Neural cell (in vitro differentiated cells): ENCODE results near the gene SOX12. TPM values are rescaled to one million over a fixed set of nuclear protein-coding genes. Genes with fewer than 3 reads are reported as not detected.

Experiments used
- H2AFZ ChIP-seq: fragments of 200-600, 300-800 bp; sonication (generic), shearing (Covaris generic); 2 replicates; pipeline ENCODE4 v1.6.0; 2014; ENCODE audit warnings: low read depth, mild to moderate bottlenecking, antibody characterized with exemption, low read length, moderate library complexity
- H3F3A ChIP-seq: fragments of 200-600 bp; shearing (Covaris generic); 2 replicates; pipeline ENCODE4 v1.6.1; 2016; ENCODE audit warnings: mild to moderate bottlenecking, moderate library complexity, mixed read lengths, antibody characterized with exemption, low read length; ENCODE audit not compliant: insufficient read depth, poor library complexity, severe bottlenecking
- H3K27ac ChIP-seq: fragments of 200-600, 300-800 bp; sonication (generic), shearing (Covaris generic); 2 replicates; pipeline ENCODE4 v1.5.1; 2014; ENCODE audit warnings: mild to moderate bottlenecking, low read length, moderate library complexity
- H3K27me3 ChIP-seq: fragments of 300-800, 200-600 bp; sonication (generic), shearing (Covaris generic); 2 replicates; pipeline ENCODE4 v1.6.0; 2014; ENCODE audit warnings: mild to moderate bottlenecking, low read depth, low read length, moderate library complexity; ENCODE audit not compliant: insufficient read depth
- H3K36me3 ChIP-seq: fragments of 300-800, 200-600 bp; sonication (generic), shearing (Covaris generic); 2 replicates; pipeline ENCODE4 v1.5.1; 2014; ENCODE audit warnings: mild to moderate bottlenecking, antibody characterized with exemption, low read length, moderate library complexity; ENCODE audit not compliant: insufficient read depth
- H3K4me2 ChIP-seq: fragments of 300-800, 200-600 bp; sonication (generic), shearing (Covaris generic); 2 replicates; pipeline ENCODE4 v1.6.0; 2014; ENCODE audit warnings: mild to moderate bottlenecking, low read length
- H3K4me3 ChIP-seq: fragments of 300-800, 200-600 bp; sonication (generic), shearing (Covaris generic); 2 replicates; pipeline ENCODE4 v1.5.1; 2014; ENCODE audit warnings: mild to moderate bottlenecking, low read length, moderate library complexity
- H3K79me2 ChIP-seq: fragments of 200-600 bp; shearing (Covaris generic); replicated peaks from 2 replicates; pipeline ENCODE4 v1.6.0; 2014; ENCODE audit warnings: mild to moderate bottlenecking, low read length, moderate library complexity; ENCODE audit not compliant: insufficient read depth
- H3K9ac ChIP-seq: fragments of 300-800, 200-600 bp; sonication (generic), shearing (Covaris generic); 2 replicates; pipeline ENCODE4 v1.6.1; 2016; ENCODE audit warnings: mild to moderate bottlenecking, low read length, mixed read lengths
- H3K9me2 ChIP-seq: fragments of 200-600 bp; shearing (Covaris generic); 2 replicates; pipeline ENCODE4 v1.6.1; 2016; ENCODE audit warnings: mild to moderate bottlenecking, low read length, mixed read lengths; ENCODE audit not compliant: insufficient read depth
- H3K9me3 ChIP-seq: fragments of 200-600, 300-800 bp; sonication (generic), shearing (Covaris generic); 2 replicates; pipeline ENCODE4 v1.6.1; 2016; ENCODE audit warnings: mild to moderate bottlenecking, mixed run types, low read length, moderate library complexity, mixed read lengths
- H4K20me1 ChIP-seq: fragments of 200-600 bp; shearing (Covaris generic); 2 replicates; pipeline ENCODE4 v1.6.1; 2016; ENCODE audit warnings: mild to moderate bottlenecking, mixed run types; ENCODE audit not compliant: insufficient read depth
- EP300 ChIP-seq: fragments of 450-650 bp; conservative IDR thresholded peaks from 2 replicates; pipeline ENCODE4 v1.6.1; 2014; ENCODE audit warnings: antibody characterized with exemption, mild to moderate bottlenecking, moderate library complexity; ENCODE audit not compliant: poor library complexity, severe bottlenecking
- EZH2 ChIP-seq: fragments of 200-600, 300-800 bp; shearing (Covaris generic), sonication (generic); IDR thresholded peaks from 2 replicates; pipeline ENCODE4 v1.6.1; 2014; ENCODE audit warnings: antibody characterized with exemption, low read length, borderline replicate concordance, mild to moderate bottlenecking; ENCODE audit not compliant: insufficient read depth, poor library complexity, severe bottlenecking
- MXI1 ChIP-seq: fragments of 450-650 bp; conservative IDR thresholded peaks from 2 replicates; pipeline ENCODE4 v1.6.1; 2014; ENCODE audit warnings: antibody characterized with exemption, mild to moderate bottlenecking; ENCODE audit not compliant: poor library complexity, severe bottlenecking
- POLR2AphosphoS5 ChIP-seq: IDR thresholded peaks from 2 replicates; pipeline ENCODE4 v1.6.1; 2012
- RAD21 ChIP-seq: fragments of 450-650 bp; conservative IDR thresholded peaks from 2 replicates; pipeline ENCODE4 v1.6.1; 2014; ENCODE audit warnings: antibody characterized with exemption, mild to moderate bottlenecking, moderate library complexity
- REST ChIP-seq: IDR thresholded peaks from 2 replicates; pipeline ENCODE4 v1.6.1; 2012; ENCODE audit warnings: borderline replicate concordance
- SMC3 ChIP-seq: fragments of 450-650 bp; conservative IDR thresholded peaks from 2 replicates; pipeline ENCODE4 v1.6.1; 2014; ENCODE audit warnings: antibody characterized with exemption, mild to moderate bottlenecking, moderate library complexity; ENCODE audit not compliant: poor library complexity
- TAF1 ChIP-seq: IDR thresholded peaks from 2 replicates; pipeline ENCODE4 v1.6.1; 2012; ENCODE audit warnings: low read depth
- polyA plus RNA-seq: library from polyadenylated mRNA; depleted of rRNA; stranded (reverse); fragments of >200 nt; gene quantifications from 2 replicates; pipeline ENCODE4 v1.2.3, GENCODE V29; 2014
- TF ChIP-seq, protein P1 (sequence below): fragments of 450-650 bp; IDR thresholded peaks from 2 replicates; pipeline ENCODE4 v1.5.1; 2014; ENCODE audit warnings: antibody characterized with exemption, mild to moderate bottlenecking, moderate library complexity; ENCODE audit not compliant: poor library complexity, severe bottlenecking

Gene SOX12
- polyA plus RNA-seq, 1 donor from 2014 or later, result 6.8 TPM

- H3K9me2 ChIP-seq, result no peaks in the 10 kb centered on the region
- H3K4me3 ChIP-seq, result no peak overlapping the region
- H3K9me3 ChIP-seq, result no peaks in the 10 kb centered on the region
- H3K9ac ChIP-seq, result no peak overlapping the region
- peaks cover 11% of the 10 kb centered on the region for H3K79me2 ChIP-seq
- H3K36me3 ChIP-seq, result no peaks in the 10 kb centered on the region
- H4K20me1 ChIP-seq, result no peaks in the 10 kb centered on the region
- H3K4me2 ChIP-seq, result no peak overlapping the region
- no peak overlapping the region for H2AFZ ChIP-seq
- H3K27me3 ChIP-seq, result no peaks in the 10 kb centered on the region
- no peaks in the 10 kb centered on the region for H3F3A ChIP-seq
- no peak for TF ChIP-seq MXI1
- TF ChIP-seq REST, result no peak
- no peak for TF ChIP-seq RAD21
- no peak for TF ChIP-seq EZH2
- TF ChIP-seq, protein P1, sequence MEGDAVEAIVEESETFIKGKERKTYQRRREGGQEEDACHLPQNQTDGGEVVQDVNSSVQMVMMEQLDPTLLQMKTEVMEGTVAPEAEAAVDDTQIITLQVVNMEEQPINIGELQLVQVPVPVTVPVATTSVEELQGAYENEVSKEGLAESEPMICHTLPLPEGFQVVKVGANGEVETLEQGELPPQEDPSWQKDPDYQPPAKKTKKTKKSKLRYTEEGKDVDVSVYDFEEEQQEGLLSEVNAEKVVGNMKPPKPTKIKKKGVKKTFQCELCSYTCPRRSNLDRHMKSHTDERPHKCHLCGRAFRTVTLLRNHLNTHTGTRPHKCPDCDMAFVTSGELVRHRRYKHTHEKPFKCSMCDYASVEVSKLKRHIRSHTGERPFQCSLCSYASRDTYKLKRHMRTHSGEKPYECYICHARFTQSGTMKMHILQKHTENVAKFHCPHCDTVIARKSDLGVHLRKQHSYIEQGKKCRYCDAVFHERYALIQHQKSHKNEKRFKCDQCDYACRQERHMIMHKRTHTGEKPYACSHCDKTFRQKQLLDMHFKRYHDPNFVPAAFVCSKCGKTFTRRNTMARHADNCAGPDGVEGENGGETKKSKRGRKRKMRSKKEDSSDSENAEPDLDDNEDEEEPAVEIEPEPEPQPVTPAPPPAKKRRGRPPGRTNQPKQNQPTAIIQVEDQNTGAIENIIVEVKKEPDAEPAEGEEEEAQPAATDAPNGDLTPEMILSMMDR, result no peak
- TF ChIP-seq POLR2AphosphoS5, result no peak
- no peak for TF ChIP-seq TAF1
- no peak for TF ChIP-seq EP300
- no peak for TF ChIP-seq SMC3
- H3K27ac ChIP-seq, result no peak overlapping the region
These were observed 41.2 kb upstream of the SOX12 start for GRCh38 chr20:284172-284571.

GRCh38 chr20:286508-286907 lies 38.8 kb upstream of the SOX12 start:
- Histone ChIP-seq H3K4me2 (no peak overlapping the region), H3K4me3 (no peak overlapping the region), H3K36me3 (no peaks in the 10 kb centered on the region), H3K9me3 (no peaks in the 10 kb centered on the region), H3K27ac (no peak overlapping the region), H3K79me2 (peaks cover 17% of the 10 kb centered on the region), H4K20me1 (no peaks in the 10 kb centered on the region), H2AFZ (no peak overlapping the region), H3K9me2 (no peaks in the 10 kb centered on the region), H3F3A (no peaks in the 10 kb centered on the region), H3K9ac (no peak overlapping the region), H3K27me3 (no peaks in the 10 kb centered on the region)
- TF ChIP-seq SMC3, result no peak
- no peak for TF ChIP-seq EZH2
- TF ChIP-seq EP300, result no peak
- no peak for TF ChIP-seq RAD21
- TF ChIP-seq TAF1, result no peak
- TF ChIP-seq, protein P1, result no peak
- TF ChIP-seq REST, result no peak
- TF ChIP-seq POLR2AphosphoS5, result no peak
- no peak for TF ChIP-seq MXI1
